Measurements from ENCODE around the gene RASSF5.

GRCh38 chr1:206488466-206488865, 18.9 kb upstream of the RASSF5 start:
- TF ChIP-seq ETV6 (CRISPR knock-in tag; IDR thresholded peaks at IDR 0.05) (no peak), CTCF (IDR thresholded peaks at IDR 0.05) (no peak), SP1 (CRISPR knock-in tag; conservative IDR thresholded peaks at IDR 0.05) (no peak), CREB1 (CRISPR knock-in tag; IDR thresholded peaks at IDR 0.05) (no peak), KAT7 (CRISPR knock-in tag; IDR thresholded peaks at IDR 0.05; ENCODE audit: borderline replicate concordance) (no peak), E2F5 (CRISPR knock-in tag; IDR thresholded peaks at IDR 0.05) (no peak), JUN (CRISPR knock-in tag; IDR thresholded peaks at IDR 0.05) (no peak), SMAD3 (CRISPR knock-in tag; IDR thresholded peaks at IDR 0.05; ENCODE audit: borderline replicate concordance) (no peak), ZBTB21 (CRISPR knock-in tag; IDR thresholded peaks at IDR 0.05; ENCODE audit: borderline replicate concordance) (no peak), TCF7 (CRISPR knock-in tag; IDR thresholded peaks at IDR 0.05; ENCODE audit: low read depth) (no peak)

Data from WTC11 (cell line).